Measurements from ENCODE around the gene ADCY9.

The ADCY9 gene

DNA sequence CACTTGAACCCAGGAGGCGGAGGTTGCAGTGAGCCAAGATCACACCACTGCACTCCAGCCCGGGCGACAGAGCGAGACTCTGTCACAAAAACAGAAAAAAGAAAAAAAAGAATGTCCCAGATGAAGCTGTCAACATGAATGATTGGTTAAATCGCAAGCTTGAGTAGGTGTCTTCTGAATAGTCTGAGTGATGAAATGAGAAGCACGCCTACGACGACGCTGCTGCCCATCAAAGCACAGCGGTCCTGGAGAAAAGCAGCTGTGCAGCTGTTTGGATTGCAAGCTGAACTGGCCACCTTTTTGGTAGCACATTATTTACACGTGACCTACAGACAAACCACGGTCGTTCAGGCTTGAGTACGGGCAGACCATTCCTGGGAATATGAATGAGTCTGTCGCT is 12.5 kb downstream of the ADCY9 start:
- Histone ChIP-seq H3K27me3 (ENCODE audit: control insufficient read depth, insufficient read depth, low read length) (no peaks in the 10 kb centered on the region), H3K9ac (ENCODE audit: low read depth, low read length) (no peak overlapping the region), H3K4me3 (ENCODE audit: low read length) (no peak overlapping the region), H3K36me3 (ENCODE audit: insufficient read depth, low read length) (no peaks in the 10 kb centered on the region), H3K9me3 (replicated peaks; ENCODE audit: low read length) (no peaks in the 10 kb centered on the region), H3K4me1 (ENCODE audit: control insufficient read depth, insufficient read depth, low read length) (no peaks in the 10 kb centered on the region), H3K4me2 (ENCODE audit: low read length) (no peak overlapping the region)

DNA sequence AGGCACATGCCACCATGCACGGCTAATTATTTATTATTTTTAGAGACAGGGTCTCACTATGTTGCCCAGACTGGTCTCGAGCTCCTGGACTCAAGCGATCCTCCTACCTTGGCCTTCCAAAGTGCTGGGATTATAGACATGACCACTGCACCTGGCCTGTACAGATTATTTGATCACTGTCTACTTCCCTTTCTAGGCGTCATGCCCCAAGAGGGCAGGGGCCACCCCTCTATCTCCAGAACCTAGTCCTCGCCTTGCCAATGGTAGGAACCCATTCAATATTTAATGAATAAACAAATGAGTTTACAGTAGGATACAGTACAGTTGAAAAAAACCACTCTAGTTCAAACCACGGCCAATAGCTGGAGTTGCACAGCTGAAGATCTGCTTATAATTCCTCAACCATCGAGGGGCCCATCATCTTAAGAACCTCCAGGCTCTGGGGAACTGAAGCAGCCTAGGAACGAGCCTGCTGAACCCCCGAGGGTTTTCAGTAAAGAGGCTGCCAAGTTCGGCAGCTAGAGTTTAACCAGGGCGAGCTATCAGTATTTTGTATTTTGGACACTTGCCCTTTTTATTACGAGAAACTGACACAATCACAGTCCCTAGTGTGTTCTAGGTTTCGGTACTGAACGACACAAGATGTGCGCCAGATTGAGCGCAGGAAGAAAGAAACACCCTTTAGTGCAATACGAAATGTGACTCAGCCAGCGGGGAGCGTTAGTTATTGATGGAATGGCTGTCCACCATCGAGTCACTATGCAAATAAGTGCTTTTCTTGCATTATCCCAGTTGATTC is 14.6 kb downstream of the ADCY9 start:
- no peak overlapping the region for H3K9ac ChIP-seq (ENCODE audit: low read depth, low read length)
- H3K4me1 ChIP-seq (ENCODE audit: control insufficient read depth, insufficient read depth, low read length): no peaks in the 10 kb centered on the region
- no peaks in the 10 kb centered on the region for H3K27me3 ChIP-seq (ENCODE audit: control insufficient read depth, insufficient read depth, low read length)
- no peak overlapping the region for H3K4me2 ChIP-seq (ENCODE audit: low read length)
- no peaks in the 10 kb centered on the region for H3K9me3 ChIP-seq (replicated peaks; ENCODE audit: low read length)
- no peaks in the 10 kb centered on the region for H3K36me3 ChIP-seq (ENCODE audit: insufficient read depth, low read length)
- H3K4me3 ChIP-seq (ENCODE audit: low read length): no peak overlapping the region

DNA sequence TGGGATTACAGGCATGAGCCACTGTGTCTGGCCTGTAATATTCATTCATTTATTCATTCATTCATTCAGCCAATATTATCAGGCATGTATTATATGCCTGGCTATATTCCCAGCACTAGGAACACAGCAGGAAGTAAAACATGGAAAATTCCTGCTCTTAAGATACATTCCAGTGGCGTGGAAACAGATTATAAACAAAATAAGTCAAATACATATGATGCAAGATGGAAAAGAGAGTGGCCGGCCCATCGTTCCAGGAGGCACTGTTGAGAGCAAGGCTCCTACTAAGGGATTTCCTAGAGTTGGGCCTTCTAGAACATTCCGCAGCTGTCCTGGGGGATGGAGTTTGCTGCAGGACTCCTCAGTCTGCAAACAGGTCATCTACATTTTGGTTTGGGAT is 17.7 kb downstream of the ADCY9 start:
- no peak overlapping the region for H3K4me2 ChIP-seq (ENCODE audit: low read length)
- no peak overlapping the region for H3K9ac ChIP-seq (ENCODE audit: low read depth, low read length)
- peaks cover 8% of the 10 kb centered on the region for H3K4me1 ChIP-seq (ENCODE audit: control insufficient read depth, insufficient read depth, low read length)
- H3K27me3 ChIP-seq (ENCODE audit: control insufficient read depth, insufficient read depth, low read length): no peaks in the 10 kb centered on the region
- no peak overlapping the region for H3K4me3 ChIP-seq (ENCODE audit: low read length)
- H3K36me3 ChIP-seq (ENCODE audit: insufficient read depth, low read length): no peaks in the 10 kb centered on the region
- no peaks in the 10 kb centered on the region for H3K9me3 ChIP-seq (replicated peaks; ENCODE audit: low read length)

DNA sequence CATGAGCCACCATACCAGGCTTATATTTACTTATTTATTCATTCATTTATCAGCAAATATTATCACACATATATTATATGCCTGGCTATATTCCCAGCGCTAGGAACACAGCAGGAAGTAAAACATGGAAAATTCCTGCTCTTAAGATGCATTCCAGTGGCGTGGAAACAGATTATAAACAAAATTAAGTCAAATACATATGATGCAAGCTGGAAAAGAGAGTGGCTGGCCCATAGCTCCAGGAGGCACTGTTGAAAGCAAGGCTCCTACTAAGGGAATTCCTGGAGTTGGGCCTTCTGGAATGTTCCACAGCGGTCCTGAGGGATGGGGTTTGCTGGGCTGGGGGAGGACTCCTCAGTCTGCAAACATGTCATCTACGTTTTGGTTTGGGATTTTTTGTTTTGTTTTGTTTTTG is 18.4 kb downstream of the ADCY9 start:
- H3K4me2 ChIP-seq (ENCODE audit: low read length): no peak overlapping the region
- no peaks in the 10 kb centered on the region for H3K27me3 ChIP-seq (ENCODE audit: control insufficient read depth, insufficient read depth, low read length)
- no peak overlapping the region for H3K9ac ChIP-seq (ENCODE audit: low read depth, low read length)
- no peaks in the 10 kb centered on the region for H3K36me3 ChIP-seq (ENCODE audit: insufficient read depth, low read length)
- no peaks in the 10 kb centered on the region for H3K9me3 ChIP-seq (replicated peaks; ENCODE audit: low read length)
- H3K4me1 ChIP-seq (ENCODE audit: control insufficient read depth, insufficient read depth, low read length): peaks cover 14% of the 10 kb centered on the region
- H3K4me3 ChIP-seq (ENCODE audit: low read length): no peak overlapping the region

DNA sequence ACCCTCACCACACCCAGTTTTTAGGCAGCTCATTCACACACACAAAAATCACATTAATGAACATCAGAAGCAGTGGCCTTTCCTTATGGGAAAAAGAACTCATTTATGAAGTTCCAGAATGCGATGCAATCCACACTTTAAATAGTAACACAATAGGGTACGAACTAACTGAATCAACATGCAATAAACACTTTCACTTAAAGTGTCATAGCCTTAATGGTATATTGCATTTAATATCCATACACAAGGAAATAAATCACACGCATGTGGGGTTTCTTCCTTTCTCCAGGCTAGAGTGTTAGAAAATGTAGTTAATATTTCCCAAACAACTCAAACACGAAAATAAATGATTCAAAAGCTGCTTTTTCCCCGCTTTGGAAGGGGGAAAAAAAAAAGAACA is 19.7 kb downstream of the ADCY9 start:
- H3K27me3 ChIP-seq (ENCODE audit: control insufficient read depth, insufficient read depth, low read length): no peaks in the 10 kb centered on the region
- H3K4me2 ChIP-seq (ENCODE audit: low read length): no peak overlapping the region
- H3K9ac ChIP-seq (ENCODE audit: low read depth, low read length): no peak overlapping the region
- no peaks in the 10 kb centered on the region for H3K36me3 ChIP-seq (ENCODE audit: insufficient read depth, low read length)
- peaks cover 18% of the 10 kb centered on the region for H3K4me1 ChIP-seq (ENCODE audit: control insufficient read depth, insufficient read depth, low read length)
- H3K9me3 ChIP-seq (replicated peaks; ENCODE audit: low read length): no peaks in the 10 kb centered on the region
- H3K4me3 ChIP-seq (ENCODE audit: low read length): no peak overlapping the region

DNA sequence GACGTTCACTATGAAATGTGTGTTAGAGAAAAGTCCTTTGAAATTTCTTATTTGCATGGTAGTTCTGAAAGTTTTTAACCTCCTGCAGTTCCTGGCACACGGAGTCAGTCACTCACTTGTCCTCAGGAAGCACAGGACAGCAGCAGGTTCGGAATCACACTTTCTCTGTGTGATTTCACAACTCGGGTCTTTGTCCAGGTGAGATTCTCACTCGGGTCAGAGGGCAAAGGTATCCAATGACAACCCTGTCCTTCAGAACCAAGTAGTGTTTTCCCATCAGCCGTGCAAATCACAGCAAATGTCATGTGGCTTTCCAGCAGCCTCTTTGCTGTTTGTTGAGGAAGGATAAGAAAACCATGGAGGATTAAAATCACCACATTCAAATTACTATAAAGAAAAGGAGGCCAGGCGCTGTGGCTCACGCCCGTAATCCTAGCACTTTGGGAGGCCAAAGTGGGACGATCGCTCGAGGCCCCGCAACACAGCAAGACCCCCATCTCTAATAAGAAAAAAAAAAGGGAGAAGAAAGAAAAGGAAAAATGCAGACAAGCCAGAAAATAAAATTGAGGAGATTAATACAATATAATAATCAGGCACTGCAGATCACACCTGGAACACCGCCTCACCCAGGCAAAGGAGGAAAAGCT is 22.0 kb downstream of the ADCY9 start:
- no peak overlapping the region for H3K9ac ChIP-seq (ENCODE audit: low read depth, low read length)
- H3K36me3 ChIP-seq (ENCODE audit: insufficient read depth, low read length): no peaks in the 10 kb centered on the region
- no peak overlapping the region for H3K4me3 ChIP-seq (ENCODE audit: low read length)
- peak overlapping the region; percentile 28 for H3K4me2 ChIP-seq (ENCODE audit: low read length)
- peaks cover 26% of the 10 kb centered on the region for H3K4me1 ChIP-seq (ENCODE audit: control insufficient read depth, insufficient read depth, low read length)
- H3K27me3 ChIP-seq (ENCODE audit: control insufficient read depth, insufficient read depth, low read length): no peaks in the 10 kb centered on the region
- no peaks in the 10 kb centered on the region for H3K9me3 ChIP-seq (replicated peaks; ENCODE audit: low read length)

DNA sequence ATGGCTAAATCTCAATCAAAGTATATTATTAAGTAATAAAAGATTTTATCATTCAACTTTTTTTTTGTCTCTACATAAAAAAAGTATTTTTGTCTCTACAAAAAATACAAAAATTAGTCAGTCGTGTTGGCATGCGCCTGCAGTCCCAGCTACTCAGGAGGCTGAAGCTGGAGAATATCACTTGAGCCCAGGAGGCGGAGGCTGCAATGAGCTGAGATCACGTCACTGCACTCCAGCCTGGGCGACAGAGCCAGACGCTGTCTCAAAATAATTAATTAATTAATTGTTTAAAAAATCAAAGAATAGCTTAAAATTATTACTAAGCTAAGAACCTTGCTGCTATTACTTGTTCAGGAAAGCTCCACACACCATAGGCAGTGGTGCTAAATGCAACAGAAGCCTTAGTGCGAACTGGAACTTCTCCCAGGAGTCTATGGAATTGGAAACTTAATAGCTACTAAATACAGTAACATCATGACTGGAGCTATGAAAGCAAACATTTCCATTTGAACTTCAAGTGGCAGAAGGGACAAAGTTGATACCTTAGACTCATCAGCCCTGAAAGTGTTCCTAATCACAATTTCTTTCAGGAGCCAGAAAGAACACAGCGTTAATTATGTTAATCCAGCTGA is 22.6 kb downstream of the ADCY9 start:
- Histone ChIP-seq H3K4me3 (ENCODE audit: low read length) (no peak overlapping the region), H3K9ac (ENCODE audit: low read depth, low read length) (no peak overlapping the region), H3K4me1 (ENCODE audit: control insufficient read depth, insufficient read depth, low read length) (peaks cover 26% of the 10 kb centered on the region), H3K9me3 (replicated peaks; ENCODE audit: low read length) (no peaks in the 10 kb centered on the region), H3K27me3 (ENCODE audit: control insufficient read depth, insufficient read depth, low read length) (no peaks in the 10 kb centered on the region), H3K4me2 (ENCODE audit: low read length) (peak overlapping the region; percentile 28), H3K36me3 (ENCODE audit: insufficient read depth, low read length) (no peaks in the 10 kb centered on the region)

DNA sequence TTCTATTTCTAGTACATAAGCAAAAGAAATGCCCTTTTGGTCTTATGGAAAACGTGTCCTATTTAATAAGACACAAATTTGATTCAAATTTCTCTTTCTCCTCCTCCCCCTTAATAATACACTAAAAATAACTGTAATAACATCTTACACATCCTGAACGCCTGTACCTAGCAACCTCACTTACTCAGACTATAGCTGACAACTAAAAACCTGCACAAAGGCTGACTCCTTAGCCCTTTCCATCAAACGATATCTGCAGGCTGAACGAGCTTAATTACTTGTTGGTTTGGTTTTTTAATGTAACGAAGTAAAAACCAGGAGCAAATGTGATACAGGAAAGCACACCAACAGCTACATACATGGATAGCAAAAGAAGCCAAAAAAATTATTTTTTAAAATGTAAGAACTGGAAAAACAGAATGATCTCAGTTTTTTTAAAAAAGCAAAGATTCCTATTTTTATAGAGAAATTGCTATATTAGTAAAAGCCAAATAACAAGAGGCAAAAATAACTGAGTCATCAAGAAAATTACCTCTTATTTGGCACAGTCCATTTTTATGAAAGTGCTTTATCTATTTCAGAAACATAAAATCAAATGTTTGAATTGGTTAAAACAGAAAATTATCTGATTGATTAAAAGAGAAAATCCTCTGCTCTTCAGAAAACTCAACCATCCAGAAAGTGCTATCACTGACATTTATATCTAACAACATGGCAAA is 23.5 kb downstream of the ADCY9 start:
- Histone ChIP-seq H3K4me3 (ENCODE audit: low read length) (no peak overlapping the region), H3K4me2 (ENCODE audit: low read length) (no peak overlapping the region), H3K9ac (ENCODE audit: low read depth, low read length) (no peak overlapping the region), H3K9me3 (replicated peaks; ENCODE audit: low read length) (no peaks in the 10 kb centered on the region), H3K36me3 (ENCODE audit: insufficient read depth, low read length) (no peaks in the 10 kb centered on the region), H3K27me3 (ENCODE audit: control insufficient read depth, insufficient read depth, low read length) (no peaks in the 10 kb centered on the region), H3K4me1 (ENCODE audit: control insufficient read depth, insufficient read depth, low read length) (peaks cover 26% of the 10 kb centered on the region)

DNA sequence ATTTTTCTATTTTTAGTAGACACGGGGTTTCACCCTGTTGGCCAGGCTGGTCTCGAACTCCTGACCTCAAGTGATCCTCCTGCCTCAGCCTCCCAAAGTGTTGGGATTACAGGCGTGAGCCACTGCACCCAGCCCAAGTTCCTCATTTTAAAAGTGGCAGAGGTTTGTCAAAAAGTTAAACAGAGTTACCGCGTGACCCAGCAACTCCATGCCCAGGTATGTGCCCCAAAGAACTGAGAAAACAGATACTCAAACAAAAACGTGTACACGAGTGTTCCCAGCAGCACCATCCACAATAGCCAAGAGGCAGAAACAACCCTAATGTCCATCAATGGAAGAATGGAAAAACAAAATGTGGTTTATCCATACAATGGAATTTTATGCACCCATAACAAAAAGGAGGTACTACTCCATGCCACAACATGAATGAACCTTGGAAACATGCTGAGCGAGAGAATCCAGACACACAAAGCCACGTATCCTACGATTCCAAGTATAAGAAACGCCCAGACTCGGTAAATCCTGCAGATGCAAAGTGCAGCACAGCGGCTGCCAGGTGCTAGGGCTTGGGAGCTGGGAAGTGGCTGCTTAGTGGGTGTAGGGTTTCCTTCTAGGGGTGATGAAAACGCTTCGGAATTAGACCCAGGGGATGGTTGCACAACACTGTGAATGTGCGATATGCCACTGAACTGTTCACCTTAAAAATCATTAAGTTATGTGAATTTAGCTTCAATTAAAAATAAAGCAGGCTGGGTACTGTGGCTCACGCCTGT is 24.8 kb downstream of the ADCY9 start:
- no peak overlapping the region for H3K4me2 ChIP-seq (ENCODE audit: low read length)
- no peak overlapping the region for H3K9ac ChIP-seq (ENCODE audit: low read depth, low read length)
- no peaks in the 10 kb centered on the region for H3K9me3 ChIP-seq (replicated peaks; ENCODE audit: low read length)
- no peaks in the 10 kb centered on the region for H3K36me3 ChIP-seq (ENCODE audit: insufficient read depth, low read length)
- no peaks in the 10 kb centered on the region for H3K27me3 ChIP-seq (ENCODE audit: control insufficient read depth, insufficient read depth, low read length)
- peaks cover 26% of the 10 kb centered on the region for H3K4me1 ChIP-seq (ENCODE audit: control insufficient read depth, insufficient read depth, low read length)
- no peak overlapping the region for H3K4me3 ChIP-seq (ENCODE audit: low read length)

DNA sequence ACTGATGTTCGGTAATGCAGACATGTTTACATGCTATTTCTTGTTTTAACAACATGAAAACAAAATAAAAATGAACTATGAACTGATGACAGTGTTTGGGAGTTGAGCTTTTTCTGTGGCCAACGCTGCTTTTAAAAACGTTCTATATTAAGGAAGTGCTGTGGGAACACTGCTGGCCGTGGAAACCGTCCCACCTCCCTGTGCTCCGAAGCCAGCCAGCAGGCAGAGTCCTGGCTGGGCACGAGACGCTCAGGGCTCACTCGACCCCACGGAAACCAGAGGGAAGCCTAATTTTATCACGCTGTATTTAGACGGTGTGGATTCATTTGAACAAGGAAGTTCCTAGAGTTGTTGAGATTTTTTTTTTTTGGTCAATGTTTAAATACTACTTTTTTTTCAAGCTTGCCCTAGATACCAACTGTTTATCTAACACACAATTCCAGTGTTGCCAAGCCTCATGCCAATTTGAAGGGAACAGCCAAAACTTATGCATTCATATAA is 25.8 kb downstream of the ADCY9 start:
- H3K9me3 ChIP-seq (replicated peaks; ENCODE audit: low read length): no peaks in the 10 kb centered on the region
- H3K4me3 ChIP-seq (ENCODE audit: low read length): no peak overlapping the region
- no peaks in the 10 kb centered on the region for H3K27me3 ChIP-seq (ENCODE audit: control insufficient read depth, insufficient read depth, low read length)
- no peaks in the 10 kb centered on the region for H3K36me3 ChIP-seq (ENCODE audit: insufficient read depth, low read length)
- H3K9ac ChIP-seq (ENCODE audit: low read depth, low read length): no peak overlapping the region
- peak overlapping the region; percentile 65 for H3K4me2 ChIP-seq (ENCODE audit: low read length)
- H3K4me1 ChIP-seq (ENCODE audit: control insufficient read depth, insufficient read depth, low read length): peaks cover 26% of the 10 kb centered on the region
